ENCODE data around the gene SCEL.

DNA sequence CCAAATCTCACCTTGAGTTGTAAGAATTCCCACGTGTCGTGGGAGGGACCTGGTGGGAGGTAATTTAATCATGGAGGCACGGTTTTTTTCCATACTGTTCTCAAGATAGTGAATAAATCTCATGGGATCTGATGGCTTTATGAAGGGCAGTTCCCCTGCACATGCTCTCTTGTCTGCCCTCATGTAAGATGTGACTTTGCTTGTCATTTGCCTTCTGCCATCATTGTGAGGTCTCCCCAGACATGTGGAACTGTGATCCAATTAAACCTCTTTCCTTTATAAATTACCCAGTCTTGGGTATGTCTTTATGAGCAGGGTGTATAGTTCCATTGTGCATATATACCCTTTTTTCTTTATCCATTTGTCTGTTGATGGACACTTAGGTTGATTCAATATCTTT lies 13.1 kb downstream of the SCEL start:
- TF ChIP-seq, protein P1, sequence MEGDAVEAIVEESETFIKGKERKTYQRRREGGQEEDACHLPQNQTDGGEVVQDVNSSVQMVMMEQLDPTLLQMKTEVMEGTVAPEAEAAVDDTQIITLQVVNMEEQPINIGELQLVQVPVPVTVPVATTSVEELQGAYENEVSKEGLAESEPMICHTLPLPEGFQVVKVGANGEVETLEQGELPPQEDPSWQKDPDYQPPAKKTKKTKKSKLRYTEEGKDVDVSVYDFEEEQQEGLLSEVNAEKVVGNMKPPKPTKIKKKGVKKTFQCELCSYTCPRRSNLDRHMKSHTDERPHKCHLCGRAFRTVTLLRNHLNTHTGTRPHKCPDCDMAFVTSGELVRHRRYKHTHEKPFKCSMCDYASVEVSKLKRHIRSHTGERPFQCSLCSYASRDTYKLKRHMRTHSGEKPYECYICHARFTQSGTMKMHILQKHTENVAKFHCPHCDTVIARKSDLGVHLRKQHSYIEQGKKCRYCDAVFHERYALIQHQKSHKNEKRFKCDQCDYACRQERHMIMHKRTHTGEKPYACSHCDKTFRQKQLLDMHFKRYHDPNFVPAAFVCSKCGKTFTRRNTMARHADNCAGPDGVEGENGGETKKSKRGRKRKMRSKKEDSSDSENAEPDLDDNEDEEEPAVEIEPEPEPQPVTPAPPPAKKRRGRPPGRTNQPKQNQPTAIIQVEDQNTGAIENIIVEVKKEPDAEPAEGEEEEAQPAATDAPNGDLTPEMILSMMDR (IDR thresholded peaks at IDR 0.05; ENCODE audit: control extremely low read depth in 1 of 3, insufficient read depth in 1 of 3, low read depth in 1 of 3, low read length in 3 of 3) = no peak
- TF ChIP-seq POLR2AphosphoS5 (IDR thresholded peaks at IDR 0.05; ENCODE audit: low read depth, low read length) (no peak), POLR2A (IDR thresholded peaks at IDR 0.05; ENCODE audit: control extremely low read depth in 1 of 2, low read depth in 2 of 2, low read length in 2 of 2) (no peak)
